Liver (tissue), 9 donors: Measurements from ENCODE around the gene CFP. TPM values are rescaled to one million over a fixed set of nuclear protein-coding genes. Genes with fewer than 3 reads are reported as not detected.

Experiments used
- DNase-seq: peaks from one replicate; pipeline ENCODE4 v3.0.0-alpha.2; 2017; ENCODE audit warnings: low spot score
- H3K27ac ChIP-seq, 2 donors: one replicate each; pipeline ENCODE4 v1.7.0; 2013; ENCODE audit warnings: inconsistent platforms in 2 of 2, low read length in 2 of 2, control low read depth in 1 of 2, low read depth in 1 of 2, mild to moderate bottlenecking in 1 of 2
- H3K27me3 ChIP-seq, 4 donors: one replicate each; pipeline versions ENCODE4 v1.6.1 to v1.7.0; 2013; ENCODE audit warnings: low read length in 3 of 4, inconsistent platforms in 1 of 4, mild to moderate bottlenecking in 1 of 4, moderate library complexity in 1 of 4; ENCODE audit not compliant: control insufficient read depth in 4 of 4, insufficient read depth in 4 of 4
- H3K36me3 ChIP-seq, 4 donors: one replicate each; pipeline versions ENCODE4 v1.6.1 to v1.7.0; 2013; ENCODE audit warnings: low read length in 3 of 4, mild to moderate bottlenecking in 3 of 4, low read depth in 1 of 4, moderate library complexity in 1 of 4; ENCODE audit not compliant: control insufficient read depth in 4 of 4, insufficient read depth in 3 of 4
- H3K4me1 ChIP-seq, 4 donors: one replicate each; pipeline versions ENCODE4 v1.6.1 to v1.7.0; 2013; ENCODE audit warnings: low read length in 3 of 4, mild to moderate bottlenecking in 3 of 4, moderate library complexity in 1 of 4; ENCODE audit not compliant: control insufficient read depth in 4 of 4, insufficient read depth in 4 of 4
- H3K4me3 ChIP-seq, 3 donors: one replicate each; pipeline versions ENCODE4 v1.6.1 to v1.7.0; 2013; ENCODE audit warnings: low read length in 3 of 3, control low read depth in 1 of 3, low read depth in 1 of 3, mild to moderate bottlenecking in 1 of 3
- H3K9ac ChIP-seq, 2 donors: one replicate each; pipeline ENCODE4 v1.7.0; 2013; ENCODE audit warnings: low read length in 2 of 2, mild to moderate bottlenecking in 2 of 2, moderate library complexity in 2 of 2, control low read depth in 1 of 2, low read depth in 1 of 2
- H3K9me3 ChIP-seq, 4 donors: one replicate each; pipeline versions ENCODE4 v1.6.1 to v1.7.0; 2013; ENCODE audit warnings: low read length in 3 of 4; ENCODE audit not compliant: control insufficient read depth in 4 of 4
- ATF3 ChIP-seq: IDR thresholded peaks from 2 replicates; pipeline ENCODE4 v1.6.1; 2016; ENCODE audit warnings: antibody characterized with exemption
- CTCF ChIP-seq: fragments of 150-350 bp; IDR thresholded peaks from 2 replicates; pipeline ENCODE4 v1.5.1; 2017; ENCODE audit warnings: improper control_type of control experiment, low read depth, low read length; ENCODE audit not compliant: missing input control
- EGR1 ChIP-seq, 2 donors: IDR thresholded peaks; 2 replicates each; pipeline ENCODE4 v1.6.1; 2016 to 2018; ENCODE audit warnings: antibody characterized with exemption in 2 of 2, low read depth in 2 of 2
- FOXA1 ChIP-seq: IDR thresholded peaks from 2 replicates; pipeline ENCODE4 v1.6.1; 2016; ENCODE audit warnings: antibody characterized with exemption
- FOXA2 ChIP-seq: IDR thresholded peaks from 2 replicates; pipeline ENCODE4 v1.6.1; 2016; ENCODE audit warnings: antibody characterized with exemption
- GABPA ChIP-seq, 2 donors: IDR thresholded peaks in 1 of 2; conservative IDR thresholded peaks in 1 of 2; 2 replicates each; pipeline ENCODE4 v1.6.1; 2016; ENCODE audit warnings: antibody characterized with exemption in 2 of 2, mild to moderate bottlenecking in 1 of 2, moderate library complexity in 1 of 2
- HNF4A ChIP-seq, 2 donors: conservative IDR thresholded peaks; 2 replicates each; pipeline ENCODE4 v1.6.1; 2016; ENCODE audit warnings: antibody characterized with exemption in 2 of 2, mild to moderate bottlenecking in 2 of 2
- HNF4G ChIP-seq: IDR thresholded peaks from 2 replicates; pipeline ENCODE4 v1.6.1; 2016; ENCODE audit warnings: antibody characterized with exemption
- JUND ChIP-seq, 2 donors: IDR thresholded peaks; 2 replicates each; pipeline ENCODE4 v1.6.1; 2016; ENCODE audit warnings: antibody characterized with exemption in 2 of 2
- MAX ChIP-seq: IDR thresholded peaks from 2 replicates; pipeline ENCODE4 v1.6.1; 2016; ENCODE audit warnings: antibody characterized with exemption
- NR2F2 ChIP-seq: IDR thresholded peaks from 2 replicates; pipeline ENCODE4 v1.6.1; 2016; ENCODE audit warnings: antibody characterized with exemption
- RAD21 ChIP-seq, 2 donors: IDR thresholded peaks; 2 replicates each; pipeline ENCODE4 v1.6.1; 2016; ENCODE audit warnings: antibody characterized with exemption in 2 of 2, mild to moderate bottlenecking in 2 of 2
- REST ChIP-seq: IDR thresholded peaks from 2 replicates; pipeline ENCODE4 v1.6.1; 2016; ENCODE audit warnings: antibody characterized with exemption, mild to moderate bottlenecking
- RXRA ChIP-seq, 2 donors: IDR thresholded peaks; 2 replicates each; pipeline ENCODE4 v1.6.1; 2017 to 2018; ENCODE audit warnings: antibody characterized with exemption in 2 of 2, mild to moderate bottlenecking in 1 of 2
- SP1 ChIP-seq: IDR thresholded peaks from 2 replicates; pipeline ENCODE4 v1.6.1; 2018; ENCODE audit warnings: antibody characterized with exemption, mild to moderate bottlenecking
- TAF1 ChIP-seq: conservative IDR thresholded peaks from 2 replicates; pipeline ENCODE4 v1.6.1; 2016; ENCODE audit warnings: antibody characterized with exemption, mild to moderate bottlenecking
- YY1 ChIP-seq: IDR thresholded peaks from 2 replicates; pipeline ENCODE4 v1.6.1; 2016; ENCODE audit warnings: antibody characterized with exemption, mild to moderate bottlenecking
- ZBTB33 ChIP-seq: IDR thresholded peaks from 2 replicates; pipeline ENCODE4 v1.6.1; 2016; ENCODE audit warnings: antibody characterized with exemption
- WGBS: extraction: QIAGEN DNeasy Blood & Tissue Kit; methylation state at CpG from one replicate; pipeline ENCODE4 v1.1.7; 2013; 5-methylcytosine and 5-hydroxymethylcytosine counted together
- polyA plus RNA-seq, 2 donors: library from polyadenylated mRNA; stranded (reverse) in 1 of 2; unstranded in 1 of 2; fragments of 200-250 nt in 1 of 2; fragments of >200 nt in 1 of 2; fragmentation: Nextera tagmentation in 1 of 2; extraction: Ambion mirVana in 1 of 2; gene quantifications; one replicate each; pipeline versions ENCODE4 v1.2.1 to v1.2.3, GENCODE V29; 2013 to 2015
- total RNA-seq, 2 donors: library from RNA; depleted of rRNA; stranded (reverse); fragments of >200 nt; gene quantifications; one replicate each; pipeline ENCODE4 v1.2.3, GENCODE V29; 2014
- donor health status: healthy.
- donor health status: healthy.
- donor health status: healthy.
- donor health status: healthy.
- donor health status: healthy.

Gene CFP
- total and polyA plus RNA-seq, 4 donors: 10.0 to 26.0 (median 16.6) TPM

- H3K36me3 ChIP-seq: no peaks in the 10 kb centered on the region
- H3K9ac ChIP-seq: no peak overlapping the region
- no peaks in the 10 kb centered on the region for H3K4me1 ChIP-seq
- H3K27me3 ChIP-seq: no peaks in the 10 kb centered on the region
- no peaks in the 10 kb centered on the region for H3K9me3 ChIP-seq
- TF ChIP-seq GABPA (IDR thresholded peaks at IDR 0.05 in 1 of 2, conservative IDR thresholded peaks at IDR 0.05 in 1 of 2) (no peak), CTCF (no peak), RXRA (IDR thresholded peaks at IDR 0.05) (no peak), REST (no peak), NR2F2 (no peak), YY1 (no peak), SP1 (no peak)
- H3K4me3 ChIP-seq: no peak overlapping the region
- H3K27ac ChIP-seq: no peak overlapping the region
- no peak for DNase-seq
These were observed 17.3 kb downstream of the CFP start for GRCh38 chrX:47612418-47612817.

DNA sequence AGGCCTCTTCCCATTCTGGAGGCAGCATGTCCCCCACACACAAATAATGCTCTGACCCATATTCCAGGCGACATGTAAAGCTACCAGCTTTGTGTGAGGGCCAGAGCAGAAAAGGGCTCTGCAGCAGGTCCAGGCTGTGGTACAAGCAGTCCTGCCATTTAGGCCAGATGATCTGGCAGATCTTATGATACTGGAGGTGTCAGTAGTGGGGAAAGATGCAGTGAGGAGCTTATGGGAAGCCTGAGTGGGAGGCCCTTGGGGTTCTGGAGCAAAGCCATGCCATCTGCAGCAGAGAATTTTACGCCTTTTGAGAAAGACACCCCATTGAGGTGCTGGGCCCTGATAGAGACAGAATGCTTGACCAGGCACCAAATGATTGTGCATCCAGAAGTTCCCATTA is 17.8 kb downstream of the CFP start:
- no peaks in the 10 kb centered on the region for H3K9me3 ChIP-seq
- no peak for TF ChIP-seq RXRA (IDR thresholded peaks at IDR 0.05)
- TF ChIP-seq HNF4G: no peak
- TF ChIP-seq HNF4A (conservative IDR thresholded peaks at IDR 0.05): no peak
- no peak for TF ChIP-seq YY1
- TF ChIP-seq ATF3: no peak
- no peak for TF ChIP-seq TAF1
- TF ChIP-seq ZBTB33: no peak
- TF ChIP-seq FOXA2: no peak
- TF ChIP-seq REST: no peak
- TF ChIP-seq RAD21 (IDR thresholded peaks at IDR 0.05): no peak
- no peak for TF ChIP-seq JUND (IDR thresholded peaks at IDR 0.05)
- no peak for TF ChIP-seq NR2F2
- no peak for TF ChIP-seq SP1
- no peak for TF ChIP-seq GABPA (IDR thresholded peaks at IDR 0.05 in 1 of 2, conservative IDR thresholded peaks at IDR 0.05 in 1 of 2)
- TF ChIP-seq EGR1 (IDR thresholded peaks at IDR 0.05; ENCODE audit: low read depth in 2 of 2): no peak
- TF ChIP-seq FOXA1: no peak
- no peak for TF ChIP-seq MAX
- TF ChIP-seq CTCF: no peak

More for the DNA sequence above, 17.8 kb downstream of the CFP start:
- Histone ChIP-seq H3K36me3 (no peaks in the 10 kb centered on the region), H3K4me1 (no peaks in the 10 kb centered on the region), H3K4me3 (no peak overlapping the region), H3K9ac (no peak overlapping the region), H3K27me3 (no peaks in the 10 kb centered on the region), H3K27ac (no peak overlapping the region)
- WGBS: 95% methylated on average over 2 of the region's 2 CpGs
- no peak for DNase-seq
